Right renal cortex interstitium (tissue), 3 donors: ENCODE data around the gene CDH4. TPM values are rescaled to one million over a fixed set of nuclear protein-coding genes. Genes with fewer than 3 reads are reported as not detected.
"Not testable (repeated sequence)": the region's sequence is repeated elsewhere in the genome, so short reads cannot be mapped to it uniquely, and the experiment has no call there.

ENCODE experiments used
- DNase-seq, 3 donors: peaks; one replicate each; pipeline ENCODE4 v3.0.0-alpha.2; 2013; ENCODE audit warnings: low read depth in 3 of 3, low spot score in 2 of 3
- polyA plus RNA-seq, 3 donors: library from polyadenylated mRNA; unstranded; fragments of 120-200 nt; gene quantifications; one replicate each; pipeline ENCODE4 v1.2.1, GENCODE V29; 2013; ENCODE audit not compliant: insufficient read length in 3 of 3

The CDH4 gene
- polyA plus RNA-seq, 3 donors, result 5.8 to 6.8 (median 5.9) TPM

DNA sequence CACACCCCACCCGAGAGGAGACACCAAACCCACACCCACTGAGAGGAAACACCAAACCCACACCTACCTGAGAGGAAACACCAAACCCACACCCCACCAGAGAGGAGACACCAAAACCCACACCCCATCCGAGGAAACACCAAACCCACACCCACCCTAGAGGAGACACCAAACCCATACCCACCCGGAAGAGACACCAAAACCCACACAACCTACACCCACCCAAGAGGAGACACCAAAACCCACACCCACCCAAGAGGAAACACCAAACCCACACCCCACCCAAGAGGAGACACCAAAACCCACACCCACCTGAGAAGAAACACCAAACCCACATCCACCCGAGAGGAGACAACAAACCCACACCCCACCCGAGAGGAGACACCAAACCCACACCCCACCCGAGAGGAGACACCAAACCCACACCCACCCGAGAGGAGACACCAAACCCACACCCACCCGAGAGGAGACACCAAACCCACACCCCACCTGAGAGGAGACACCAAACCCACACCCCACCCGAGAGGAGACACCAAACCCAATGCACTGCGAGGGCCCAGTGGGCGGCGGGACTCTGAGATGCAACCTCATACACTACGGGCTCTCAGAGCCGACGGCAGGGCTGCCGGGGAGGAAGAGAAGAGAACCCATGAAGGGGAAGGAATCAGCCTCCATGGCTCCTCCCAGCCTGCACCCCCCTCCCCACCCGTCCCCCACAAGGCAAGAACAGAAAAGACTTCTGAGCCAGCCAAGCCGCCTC is 730.3 kb downstream of the CDH4 start:
- DNase-seq, result no peak

DNA sequence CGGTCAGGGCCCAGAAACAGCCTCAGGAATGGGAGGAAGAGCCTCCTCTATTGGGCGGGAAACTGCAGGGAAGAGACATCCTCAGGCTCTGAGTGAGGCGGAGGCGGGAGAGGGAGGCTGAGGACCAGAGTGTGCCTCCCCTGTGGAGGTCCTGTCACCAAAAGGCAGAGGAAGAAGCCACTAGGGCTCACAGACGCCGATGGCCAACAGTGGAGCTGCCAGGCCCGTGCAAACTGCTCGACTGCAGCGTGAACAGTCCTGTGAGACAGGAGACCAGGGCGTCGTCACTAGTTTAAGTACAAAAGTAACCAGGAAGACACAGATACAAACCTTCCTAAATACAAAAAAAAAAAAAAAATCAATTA is 730.9 kb downstream of the CDH4 start:
- DNase-seq, result no peak

DNA sequence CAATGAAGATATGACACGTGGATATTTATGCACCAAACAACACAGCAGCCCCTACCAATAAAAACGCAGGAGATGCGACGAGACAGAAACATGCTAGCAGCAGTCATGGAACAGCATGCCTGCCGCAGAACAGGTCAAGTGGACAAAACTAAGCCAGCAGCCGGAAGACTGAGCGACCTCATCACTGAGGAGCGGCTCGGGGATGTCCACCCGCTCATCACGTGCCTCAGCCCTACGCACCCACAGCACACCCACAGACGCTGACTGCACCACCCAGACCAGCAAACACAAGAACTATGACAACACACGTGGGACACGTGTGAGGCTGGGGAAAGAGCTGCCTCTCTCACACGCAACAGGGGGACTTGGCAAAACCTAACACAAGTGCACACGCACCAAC is 731.9 kb downstream of the CDH4 start:
- no peak for DNase-seq

DNA sequence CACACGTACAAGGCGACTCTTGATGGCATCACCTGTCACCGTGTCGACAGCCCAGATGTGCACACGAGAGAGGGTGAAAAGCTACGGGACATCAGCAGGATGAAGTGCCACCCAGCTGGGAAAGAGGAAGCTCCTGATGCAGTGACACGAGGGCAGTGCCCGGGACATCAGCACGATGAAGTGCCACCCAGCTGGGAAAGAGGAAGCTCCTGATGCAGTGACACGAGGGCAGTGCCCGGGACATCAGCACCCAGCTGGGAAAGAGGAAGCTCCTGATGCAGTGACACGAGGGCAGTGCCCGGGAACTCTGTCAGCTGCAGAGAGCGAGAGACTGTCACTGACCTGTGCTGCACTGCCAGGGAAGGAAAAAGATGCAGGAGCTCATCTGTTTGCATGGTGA is 732.4 kb downstream of the CDH4 start:
- not testable (repeated sequence) for DNase-seq

DNA sequence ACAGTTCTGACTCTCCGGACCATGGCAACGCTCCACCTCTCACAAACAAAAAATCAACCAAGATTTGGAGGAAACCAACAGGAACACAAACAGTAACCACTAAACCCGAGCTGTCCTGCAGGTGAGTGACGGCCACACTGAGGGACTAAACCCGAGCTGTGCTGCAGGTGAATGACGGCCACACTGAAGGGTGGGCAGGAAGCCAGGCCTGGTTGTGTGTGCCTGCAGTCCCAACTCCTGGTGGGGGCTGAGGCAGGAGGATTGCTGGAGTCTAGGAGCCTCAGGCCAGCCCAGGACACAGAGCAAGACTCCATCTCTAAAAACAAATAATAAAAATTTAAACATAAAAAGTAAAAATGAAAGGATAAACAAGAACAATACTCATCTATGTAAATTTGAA is 733.0 kb downstream of the CDH4 start:
- DNase-seq, result no peak

DNA sequence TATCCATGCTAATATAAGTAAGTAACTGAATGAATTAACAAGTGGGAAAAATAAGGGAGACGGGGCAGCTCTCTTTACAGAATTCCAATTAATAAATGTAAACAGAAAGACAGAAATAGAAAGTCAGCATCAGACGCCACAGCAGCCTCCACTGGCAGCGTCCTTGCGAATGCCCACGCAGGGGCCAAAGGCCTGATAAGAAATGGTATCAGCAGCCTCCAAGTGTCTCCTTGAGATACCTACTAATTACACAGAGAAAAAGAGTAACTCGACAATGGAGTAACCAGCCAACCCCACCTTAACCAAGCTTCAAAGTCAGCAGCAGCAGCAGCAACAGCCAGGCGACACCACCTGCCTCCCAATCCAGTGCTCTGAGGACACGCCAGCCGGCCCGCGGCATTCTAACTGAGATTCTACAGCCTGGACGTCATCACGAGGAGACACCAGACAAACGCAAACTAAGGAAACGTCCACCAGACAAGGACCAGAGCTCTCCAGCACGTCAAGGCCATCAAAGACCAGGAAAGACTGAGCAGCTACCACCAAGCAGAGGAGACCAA is 734.8 kb downstream of the CDH4 start:
- no peak for DNase-seq

DNA sequence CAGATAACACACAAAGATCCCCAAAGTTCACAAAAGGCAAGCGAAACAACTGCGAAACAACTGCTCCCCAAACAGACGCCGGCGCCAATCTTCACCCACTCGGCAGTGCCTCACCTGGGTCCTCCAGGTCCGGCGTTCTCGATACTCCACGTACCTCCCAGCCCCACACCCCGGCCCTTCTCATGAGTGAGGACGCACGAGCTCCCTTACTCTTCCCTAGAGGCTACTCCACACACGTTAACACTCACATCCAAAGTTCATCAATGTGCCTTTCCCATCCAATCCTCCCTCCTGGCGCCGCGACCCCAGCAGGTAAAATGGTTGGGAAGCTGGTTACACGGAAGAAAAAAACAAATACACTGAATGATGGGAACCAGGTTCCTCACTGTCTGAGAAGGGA is 736.6 kb downstream of the CDH4 start:
- DNase-seq, result no peak

DNA sequence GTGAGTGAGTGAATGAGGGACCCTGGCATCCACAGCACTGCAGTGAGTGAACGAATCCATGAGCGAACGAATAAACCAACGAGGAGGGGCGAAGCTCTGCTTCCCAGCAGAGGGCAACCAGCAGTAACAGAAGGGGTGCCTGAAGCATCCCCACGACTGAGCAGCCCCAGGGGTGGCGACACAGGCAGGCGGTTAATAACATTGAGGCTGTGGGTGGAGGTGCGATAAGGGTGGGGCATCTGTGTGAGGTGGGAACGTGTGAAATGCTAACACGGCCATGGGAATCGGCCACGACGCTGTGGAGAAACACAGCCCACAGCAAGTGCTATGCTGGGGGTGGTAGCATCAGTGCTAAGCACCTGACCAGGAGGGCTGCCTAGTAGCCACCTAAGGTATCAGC is 737.7 kb downstream of the CDH4 start:
- DNase-seq, result no peak
